Measurements from ENCODE around the gene RTN4R.

The RTN4R gene

DNA sequence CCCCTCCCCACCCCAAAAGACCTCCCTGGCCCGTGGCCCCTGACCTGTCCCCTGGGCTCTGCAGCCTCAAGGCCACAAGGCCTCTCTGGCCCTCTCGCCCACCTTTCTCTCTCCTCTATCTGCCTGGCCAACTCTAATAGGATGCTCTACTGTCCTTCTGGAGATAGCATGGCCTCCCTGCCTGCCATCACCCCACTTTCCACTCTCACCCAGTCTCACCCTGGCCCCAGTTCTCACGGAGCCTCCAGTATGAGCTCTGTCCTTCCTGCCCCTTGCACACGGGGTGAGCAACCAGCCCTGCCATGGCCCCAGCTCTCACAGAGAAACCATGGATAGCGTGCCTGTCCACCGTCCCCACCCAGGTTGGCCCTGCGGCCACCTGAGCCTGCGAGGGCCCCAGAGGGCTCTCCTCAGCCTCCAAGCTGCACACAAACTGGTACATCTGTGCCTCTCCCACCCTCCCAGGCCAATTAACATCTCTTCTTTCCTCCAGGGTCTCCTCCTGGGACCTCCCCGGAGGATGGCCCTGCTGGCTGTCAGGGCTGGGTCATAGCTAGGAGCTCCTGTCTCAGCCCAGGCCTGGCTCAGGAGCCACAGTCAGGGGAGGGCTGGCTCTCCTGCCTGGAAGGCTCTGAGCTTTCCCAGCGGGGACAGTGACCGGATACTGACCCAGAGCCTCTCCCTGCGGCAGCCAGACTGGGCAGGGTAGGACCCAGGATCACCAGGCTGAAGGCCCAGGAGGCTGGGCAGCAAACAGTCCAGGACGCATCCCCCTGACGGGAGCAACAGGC lies 22.3 kb downstream of the RTN4R start:
- Histone ChIP-seq H3K27me3 (ENCODE audit: control insufficient read depth, insufficient read depth, low read length) (no peaks in the 10 kb centered on the region), H3K9ac (ENCODE audit: low read length) (no peak overlapping the region), H3K4me3 (ENCODE audit: low read length) (no peak overlapping the region), H3K36me3 (ENCODE audit: control insufficient read depth, low read depth, low read length) (no peaks in the 10 kb centered on the region), H3K9me3 (ENCODE audit: control insufficient read depth, low read depth, low read length) (no peaks in the 10 kb centered on the region), H3K27ac (ENCODE audit: low read length) (no peak overlapping the region), H3K4me1 (ENCODE audit: control insufficient read depth, low read depth, low read length) (peaks cover 38% of the 10 kb centered on the region)

DNA sequence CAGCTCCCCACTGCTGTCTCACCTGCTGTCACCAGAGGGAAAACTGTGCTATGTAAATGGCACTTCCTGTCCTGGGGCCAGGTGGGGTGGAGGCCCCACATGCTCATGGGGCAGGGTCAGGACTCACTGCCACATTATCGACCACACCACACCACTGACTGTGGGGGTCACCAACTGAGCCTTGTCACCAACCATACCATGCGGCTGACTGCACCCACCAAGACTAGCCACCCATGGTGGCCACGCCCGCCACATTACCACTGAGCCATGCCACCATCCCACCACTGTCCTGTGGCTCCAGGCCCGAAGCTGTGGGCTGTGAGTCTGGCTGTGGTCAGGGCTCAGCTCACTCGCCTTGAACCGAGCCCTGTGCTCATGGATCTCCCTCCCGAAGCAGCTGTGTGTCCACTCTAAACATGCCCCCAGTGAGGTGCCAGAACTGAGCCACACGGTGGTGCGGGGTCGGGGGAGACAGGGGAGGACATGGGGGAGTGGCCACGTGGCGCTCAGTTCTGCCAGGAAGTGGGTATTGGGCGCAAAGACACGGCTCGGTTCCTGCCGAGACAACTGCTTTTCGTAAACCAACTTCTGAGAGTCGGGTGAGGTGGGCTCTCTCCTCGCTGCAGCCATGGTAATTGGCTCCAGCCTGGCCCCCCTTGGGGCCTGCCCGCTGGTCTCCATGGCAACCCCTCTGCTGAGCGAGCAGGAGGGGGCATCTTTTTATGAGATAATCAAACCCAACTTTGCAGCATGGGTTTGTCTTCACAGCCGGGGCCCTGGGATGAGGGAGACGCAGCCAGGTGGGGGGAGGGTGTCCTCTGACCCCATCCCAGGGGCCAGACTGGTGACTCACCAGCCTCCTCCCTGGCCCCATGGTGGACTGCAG lies 23.2 kb downstream of the RTN4R start:
- Histone ChIP-seq H3K4me1 (ENCODE audit: control insufficient read depth, low read depth, low read length) (peaks cover 43% of the 10 kb centered on the region), H3K36me3 (ENCODE audit: control insufficient read depth, low read depth, low read length) (no peaks in the 10 kb centered on the region)

DNA sequence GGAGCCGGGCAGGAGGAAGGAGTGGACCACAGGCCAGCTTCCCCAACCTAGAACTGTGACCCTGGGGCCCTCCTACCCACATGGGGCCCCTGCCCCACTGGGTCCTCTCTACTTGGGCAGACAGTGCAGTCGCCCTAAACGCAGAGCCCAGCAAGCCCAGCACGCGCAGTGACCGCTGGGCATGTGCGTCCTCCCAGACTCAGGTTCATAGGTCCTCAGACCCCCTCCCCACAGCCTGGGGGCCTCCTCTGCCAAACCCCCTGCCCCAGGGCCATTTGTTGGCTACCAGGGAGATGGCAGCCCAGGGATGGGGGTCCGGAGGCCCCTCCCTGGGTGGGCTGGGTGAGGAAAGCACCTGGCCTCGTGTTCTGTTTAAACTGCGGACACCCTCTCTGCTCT lies 23.9 kb downstream of the RTN4R start:
- no peaks in the 10 kb centered on the region for H3K9me3 ChIP-seq (ENCODE audit: control insufficient read depth, low read depth, low read length)
- H3K27ac ChIP-seq (ENCODE audit: low read length): no peak overlapping the region
- H3K4me3 ChIP-seq (ENCODE audit: low read length): no peak overlapping the region
- H3K27me3 ChIP-seq (ENCODE audit: control insufficient read depth, insufficient read depth, low read length): no peaks in the 10 kb centered on the region
- no peak overlapping the region for H3K9ac ChIP-seq (ENCODE audit: low read length)
- H3K36me3 ChIP-seq (ENCODE audit: control insufficient read depth, low read depth, low read length): no peaks in the 10 kb centered on the region
- peaks cover 43% of the 10 kb centered on the region for H3K4me1 ChIP-seq (ENCODE audit: control insufficient read depth, low read depth, low read length)

More for the DNA sequence above, 23.2 kb downstream of the RTN4R start:
- Histone ChIP-seq H3K9me3 (ENCODE audit: control insufficient read depth, low read depth, low read length) (no peaks in the 10 kb centered on the region), H3K27me3 (ENCODE audit: control insufficient read depth, insufficient read depth, low read length) (no peaks in the 10 kb centered on the region), H3K4me3 (ENCODE audit: low read length) (no peak overlapping the region), H3K9ac (ENCODE audit: low read length) (no peak overlapping the region), H3K27ac (ENCODE audit: low read length) (no peak overlapping the region)

DNA sequence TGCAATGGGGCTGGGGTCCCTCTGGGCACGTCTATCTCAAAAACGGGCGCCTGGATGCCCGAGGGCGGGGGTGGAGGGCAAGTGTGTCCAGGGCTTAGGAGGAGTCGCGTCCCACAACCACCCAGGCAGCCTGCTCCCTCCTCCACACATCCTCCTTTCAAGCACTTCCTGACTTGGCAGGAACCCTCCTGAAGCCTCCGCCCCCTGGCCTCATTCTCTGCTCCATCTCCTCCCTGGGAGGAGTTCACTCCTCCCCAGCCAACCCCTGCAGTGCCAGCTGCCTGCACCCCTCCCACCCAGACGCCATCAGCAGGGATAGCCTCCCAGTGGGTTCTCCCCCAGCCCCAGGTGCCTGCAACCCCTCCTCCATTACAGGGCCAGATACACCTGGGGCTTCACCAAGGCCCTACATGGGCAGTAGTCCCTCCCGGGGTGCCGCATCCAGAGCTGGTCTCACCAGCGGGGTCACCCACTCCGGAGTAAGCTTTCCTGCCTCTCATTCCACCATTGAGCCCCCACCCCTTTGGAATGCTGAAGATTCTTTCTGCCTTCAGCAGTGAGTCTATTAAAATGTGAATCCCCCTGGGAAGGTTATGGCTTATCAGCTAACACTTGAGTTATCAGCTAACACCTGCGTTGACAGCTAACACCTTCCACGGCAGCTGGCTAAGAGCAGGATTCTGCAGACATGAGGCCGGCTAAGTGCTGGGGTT lies 24.4 kb downstream of the RTN4R start:
- Histone ChIP-seq H3K27me3 (ENCODE audit: control insufficient read depth, insufficient read depth, low read length) (no peaks in the 10 kb centered on the region), H3K4me3 (ENCODE audit: low read length) (no peak overlapping the region), H3K4me1 (ENCODE audit: control insufficient read depth, low read depth, low read length) (peaks cover 43% of the 10 kb centered on the region), H3K9me3 (ENCODE audit: control insufficient read depth, low read depth, low read length) (no peaks in the 10 kb centered on the region), H3K27ac (ENCODE audit: low read length) (no peak overlapping the region), H3K9ac (ENCODE audit: low read length) (no peak overlapping the region), H3K36me3 (ENCODE audit: control insufficient read depth, low read depth, low read length) (no peaks in the 10 kb centered on the region)

DNA sequence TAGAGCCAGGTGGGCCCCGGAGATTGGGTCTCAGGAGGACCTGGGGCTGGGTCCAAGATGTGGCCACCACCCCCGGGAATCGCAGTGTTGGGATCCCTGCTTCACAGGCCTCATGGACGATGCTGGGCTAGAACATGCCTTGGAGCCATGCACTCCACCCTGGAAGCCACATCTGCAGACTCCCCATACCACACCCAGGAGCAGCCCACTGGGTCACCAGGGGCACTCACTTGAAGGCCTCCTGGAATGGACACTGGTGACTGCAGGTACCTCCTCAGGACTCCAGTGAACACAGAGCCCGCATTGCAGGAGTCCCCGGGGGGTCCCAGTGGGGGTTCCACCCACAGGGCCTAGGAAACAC lies 25.0 kb downstream of the RTN4R start:
- no peak overlapping the region for H3K9ac ChIP-seq (ENCODE audit: low read length)
- no peak overlapping the region for H3K4me3 ChIP-seq (ENCODE audit: low read length)
- H3K27me3 ChIP-seq (ENCODE audit: control insufficient read depth, insufficient read depth, low read length): no peaks in the 10 kb centered on the region
- H3K9me3 ChIP-seq (ENCODE audit: control insufficient read depth, low read depth, low read length): no peaks in the 10 kb centered on the region
- no peak overlapping the region for H3K27ac ChIP-seq (ENCODE audit: low read length)
- peaks cover 43% of the 10 kb centered on the region for H3K4me1 ChIP-seq (ENCODE audit: control insufficient read depth, low read depth, low read length)
- H3K36me3 ChIP-seq (ENCODE audit: control insufficient read depth, low read depth, low read length): no peaks in the 10 kb centered on the region

DNA sequence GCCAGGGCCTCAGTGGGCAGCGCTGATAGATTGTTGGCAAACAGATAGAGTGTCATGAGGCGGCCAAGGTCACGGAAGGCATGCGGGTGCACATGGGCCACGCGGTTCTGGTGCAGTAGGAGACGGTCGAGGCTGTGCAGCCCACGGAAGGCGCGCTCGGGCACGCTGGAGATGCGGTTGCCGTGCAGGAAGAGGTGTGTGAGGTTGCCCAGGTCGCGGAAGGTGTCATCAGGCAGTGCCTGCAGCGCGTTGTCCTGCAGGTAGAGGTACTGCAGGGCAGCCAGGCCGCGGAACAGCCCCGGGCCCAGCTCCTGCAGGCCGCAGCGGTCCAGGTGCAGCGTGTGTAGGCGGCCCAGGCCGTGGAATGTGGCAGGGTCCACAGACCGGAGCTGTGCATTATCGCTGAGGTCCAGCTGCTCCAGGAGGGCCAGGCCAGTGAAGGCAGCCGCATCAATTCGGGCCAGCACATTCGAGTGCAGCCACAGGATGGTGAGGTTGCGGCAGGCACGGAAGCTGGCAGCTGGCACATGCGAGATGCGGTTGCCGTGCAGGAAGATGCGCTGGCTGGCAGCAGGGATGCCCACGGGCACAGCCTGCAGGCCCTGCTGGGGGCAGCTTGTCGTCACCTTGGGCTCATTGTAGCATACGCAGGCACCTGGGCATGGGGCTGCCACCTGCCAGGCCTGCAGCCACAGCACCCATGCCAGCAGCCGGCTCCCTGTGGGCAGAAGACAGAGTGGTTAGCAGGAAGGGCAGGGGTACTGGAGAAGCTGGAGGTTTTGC lies 25.5 kb downstream of the RTN4R start:
- H3K4me1 ChIP-seq (ENCODE audit: control insufficient read depth, low read depth, low read length): peaks cover 43% of the 10 kb centered on the region

DNA sequence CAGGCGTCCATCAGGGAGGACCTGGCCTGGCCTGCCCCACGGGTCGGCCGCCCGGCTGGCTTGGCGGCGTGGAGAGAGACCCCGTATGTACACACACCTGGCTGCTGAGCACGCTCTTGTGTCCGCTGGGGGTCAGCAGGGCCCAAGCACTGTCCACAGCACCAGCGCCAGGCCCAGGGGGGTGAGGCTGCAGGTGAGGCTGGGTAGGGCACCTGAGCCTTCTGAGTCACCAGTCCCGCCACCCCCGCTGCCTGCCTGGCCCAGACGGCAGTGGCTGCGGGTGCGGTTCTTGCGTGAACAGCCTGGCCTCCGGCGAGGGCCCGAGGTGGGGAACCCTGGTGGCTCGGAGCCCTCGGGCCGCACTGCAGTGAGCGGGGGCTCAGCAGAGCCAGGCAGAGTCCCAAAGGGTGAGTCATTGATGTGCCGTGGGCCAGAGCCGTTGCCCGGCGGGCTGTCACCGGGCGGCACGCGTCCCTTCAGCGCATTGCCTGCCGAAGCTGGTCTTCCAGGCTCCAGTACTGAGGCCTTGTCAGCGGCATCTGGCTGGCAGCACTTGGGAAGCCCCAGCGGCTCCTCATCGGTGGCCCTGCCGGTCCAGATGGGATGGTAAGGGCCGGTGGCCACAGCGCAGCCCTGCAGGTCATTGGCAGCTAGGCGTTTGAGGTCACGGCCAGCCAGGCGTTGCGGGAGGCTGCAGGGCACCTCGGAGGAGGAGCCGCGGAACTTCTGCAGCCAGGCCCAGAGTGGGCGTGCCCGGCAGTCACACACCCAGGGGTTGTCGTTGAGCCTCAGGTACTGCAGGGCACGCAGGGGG lies 26.3 kb downstream of the RTN4R start:
- Histone ChIP-seq H3K27me3 (ENCODE audit: control insufficient read depth, insufficient read depth, low read length) (no peaks in the 10 kb centered on the region), H3K36me3 (ENCODE audit: control insufficient read depth, low read depth, low read length) (no peaks in the 10 kb centered on the region), H3K4me3 (ENCODE audit: low read length) (no peak overlapping the region), H3K4me1 (ENCODE audit: control insufficient read depth, low read depth, low read length) (peaks cover 39% of the 10 kb centered on the region), H3K27ac (ENCODE audit: low read length) (no peak overlapping the region), H3K9me3 (ENCODE audit: control insufficient read depth, low read depth, low read length) (no peaks in the 10 kb centered on the region), H3K9ac (ENCODE audit: low read length) (no peak overlapping the region)

More for the DNA sequence above, 25.5 kb downstream of the RTN4R start:
- Histone ChIP-seq H3K27ac (ENCODE audit: low read length) (no peak overlapping the region), H3K27me3 (ENCODE audit: control insufficient read depth, insufficient read depth, low read length) (no peaks in the 10 kb centered on the region), H3K4me3 (ENCODE audit: low read length) (no peak overlapping the region), H3K36me3 (ENCODE audit: control insufficient read depth, low read depth, low read length) (no peaks in the 10 kb centered on the region), H3K9ac (ENCODE audit: low read length) (no peak overlapping the region), H3K9me3 (ENCODE audit: control insufficient read depth, low read depth, low read length) (no peaks in the 10 kb centered on the region)

DNA sequence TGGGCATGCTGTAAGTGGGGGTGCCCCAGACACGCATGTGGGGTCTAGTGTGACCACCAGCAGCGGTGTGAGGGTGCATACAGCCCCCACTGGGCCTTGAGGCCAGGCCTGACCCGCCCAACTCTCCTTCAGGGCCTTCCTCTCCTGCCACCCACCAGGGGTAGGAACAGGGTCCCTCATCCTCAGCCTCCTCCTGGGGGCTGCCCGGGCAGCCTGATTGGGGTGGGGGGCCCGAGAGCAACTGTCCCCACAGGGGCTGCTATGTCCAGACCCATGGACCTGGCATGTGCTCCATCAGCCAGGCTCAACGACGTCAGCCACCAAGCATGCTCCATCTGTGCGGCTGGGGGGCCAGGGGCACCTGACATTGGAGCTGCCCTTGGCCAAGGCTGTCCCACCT lies 27.2 kb downstream of the RTN4R start:
- Histone ChIP-seq H3K9ac (ENCODE audit: low read length) (peak overlapping the region; percentile 54), H3K27ac (ENCODE audit: low read length) (no peak overlapping the region), H3K9me3 (ENCODE audit: control insufficient read depth, low read depth, low read length) (no peaks in the 10 kb centered on the region), H3K36me3 (ENCODE audit: control insufficient read depth, low read depth, low read length) (no peaks in the 10 kb centered on the region), H3K4me3 (ENCODE audit: low read length) (no peak overlapping the region), H3K4me1 (ENCODE audit: control insufficient read depth, low read depth, low read length) (peaks cover 31% of the 10 kb centered on the region), H3K27me3 (ENCODE audit: control insufficient read depth, insufficient read depth, low read length) (no peaks in the 10 kb centered on the region)

DNA sequence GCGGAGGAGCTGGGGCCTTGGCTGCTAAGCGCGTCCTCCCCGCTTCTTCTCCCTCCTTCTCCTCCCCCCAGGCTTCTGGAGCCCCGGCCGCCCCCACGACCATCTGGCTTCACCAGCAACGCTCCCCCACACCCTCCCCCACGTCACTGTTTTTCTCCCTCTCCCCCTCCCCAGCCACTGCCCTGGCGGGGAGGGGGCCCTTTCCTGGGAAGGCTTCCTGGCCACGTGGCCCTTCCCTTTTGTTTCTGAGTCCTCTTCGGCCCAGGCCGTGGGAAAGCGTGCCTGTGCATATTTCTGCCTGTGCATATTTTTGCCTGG lies 27.7 kb downstream of the RTN4R start:
- no peak overlapping the region for H3K4me3 ChIP-seq (ENCODE audit: low read length)
- H3K9me3 ChIP-seq (ENCODE audit: control insufficient read depth, low read depth, low read length): no peaks in the 10 kb centered on the region
- no peaks in the 10 kb centered on the region for H3K27me3 ChIP-seq (ENCODE audit: control insufficient read depth, insufficient read depth, low read length)
- H3K9ac ChIP-seq (ENCODE audit: low read length): peak overlapping the region; percentile 54
- H3K4me1 ChIP-seq (ENCODE audit: control insufficient read depth, low read depth, low read length): peaks cover 26% of the 10 kb centered on the region
- H3K27ac ChIP-seq (ENCODE audit: low read length): no peak overlapping the region
- no peaks in the 10 kb centered on the region for H3K36me3 ChIP-seq (ENCODE audit: control insufficient read depth, low read depth, low read length)

DNA sequence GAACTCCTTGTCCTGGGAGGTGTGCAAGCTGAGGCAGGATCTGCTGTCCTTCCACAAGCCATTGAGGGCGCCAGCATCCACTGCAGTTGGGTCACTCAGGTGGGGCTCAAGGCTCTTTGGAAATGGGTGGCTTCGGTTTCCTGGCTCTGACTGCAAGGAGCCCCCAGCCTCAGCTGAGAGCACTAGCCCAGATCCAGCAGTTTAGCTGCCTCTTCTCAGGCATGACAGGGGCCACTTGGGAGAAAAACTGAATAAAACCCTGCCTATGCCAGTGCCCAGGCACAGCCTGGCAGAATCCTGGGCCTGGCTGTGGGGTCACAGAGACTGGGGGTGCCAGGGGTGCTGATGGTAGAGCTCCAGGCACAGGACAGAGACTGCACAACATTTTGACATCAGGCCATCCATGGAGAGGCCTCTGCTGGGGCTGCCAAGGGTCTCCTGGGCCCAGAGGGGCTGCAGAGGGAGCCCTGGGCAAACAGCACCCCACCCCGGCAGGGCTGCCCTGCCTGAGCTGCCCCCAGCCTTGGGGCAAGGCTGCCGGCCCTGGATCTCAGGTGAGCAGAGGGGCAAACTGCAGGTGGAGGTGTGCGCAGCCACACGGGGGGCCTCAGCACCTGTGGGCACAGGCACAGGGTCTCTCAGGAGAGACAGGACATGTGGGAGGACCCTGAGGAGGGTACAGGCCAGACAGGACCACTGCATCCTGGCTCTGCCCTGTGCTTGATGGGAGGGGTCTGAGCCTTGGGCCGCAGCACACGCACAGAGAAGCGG lies 28.3 kb downstream of the RTN4R start:
- H3K27ac ChIP-seq (ENCODE audit: low read length): no peak overlapping the region
- no peaks in the 10 kb centered on the region for H3K9me3 ChIP-seq (ENCODE audit: control insufficient read depth, low read depth, low read length)
- H3K4me3 ChIP-seq (ENCODE audit: low read length): no peak overlapping the region
- H3K9ac ChIP-seq (ENCODE audit: low read length): peak overlapping the region; percentile 54
- H3K36me3 ChIP-seq (ENCODE audit: control insufficient read depth, low read depth, low read length): no peaks in the 10 kb centered on the region
- H3K27me3 ChIP-seq (ENCODE audit: control insufficient read depth, insufficient read depth, low read length): no peaks in the 10 kb centered on the region
- H3K4me1 ChIP-seq (ENCODE audit: control insufficient read depth, low read depth, low read length): peaks cover 23% of the 10 kb centered on the region

Data from iPS-18a (cell line).